Liver (tissue), 9 donors: Measurements from ENCODE around the gene IFT25. TPM values are rescaled to one million over a fixed set of nuclear protein-coding genes. Genes with fewer than 3 reads are reported as not detected.
A peak's percentile ranks its signal among the peaks of the same experiment; 100 is the strongest.

ENCODE experiments used
- DNase-seq: peaks from one replicate; pipeline ENCODE4 v3.0.0-alpha.2; 2017; ENCODE audit warnings: low spot score
- H3K27ac ChIP-seq, 2 donors: one replicate each; pipeline ENCODE4 v1.7.0; 2013; ENCODE audit warnings: inconsistent platforms in 2 of 2, low read length in 2 of 2, control low read depth in 1 of 2, low read depth in 1 of 2, mild to moderate bottlenecking in 1 of 2
- H3K27me3 ChIP-seq, 4 donors: one replicate each; pipeline versions ENCODE4 v1.6.1 to v1.7.0; 2013; ENCODE audit warnings: low read length in 3 of 4, inconsistent platforms in 1 of 4, mild to moderate bottlenecking in 1 of 4, moderate library complexity in 1 of 4; ENCODE audit not compliant: control insufficient read depth in 4 of 4, insufficient read depth in 4 of 4
- H3K36me3 ChIP-seq, 4 donors: one replicate each; pipeline versions ENCODE4 v1.6.1 to v1.7.0; 2013; ENCODE audit warnings: low read length in 3 of 4, mild to moderate bottlenecking in 3 of 4, low read depth in 1 of 4, moderate library complexity in 1 of 4; ENCODE audit not compliant: control insufficient read depth in 4 of 4, insufficient read depth in 3 of 4
- H3K4me1 ChIP-seq, 4 donors: one replicate each; pipeline versions ENCODE4 v1.6.1 to v1.7.0; 2013; ENCODE audit warnings: low read length in 3 of 4, mild to moderate bottlenecking in 3 of 4, moderate library complexity in 1 of 4; ENCODE audit not compliant: control insufficient read depth in 4 of 4, insufficient read depth in 4 of 4
- H3K4me3 ChIP-seq, 3 donors: one replicate each; pipeline versions ENCODE4 v1.6.1 to v1.7.0; 2013; ENCODE audit warnings: low read length in 3 of 3, control low read depth in 1 of 3, low read depth in 1 of 3, mild to moderate bottlenecking in 1 of 3
- H3K9ac ChIP-seq, 2 donors: one replicate each; pipeline ENCODE4 v1.7.0; 2013; ENCODE audit warnings: low read length in 2 of 2, mild to moderate bottlenecking in 2 of 2, moderate library complexity in 2 of 2, control low read depth in 1 of 2, low read depth in 1 of 2
- H3K9me3 ChIP-seq, 4 donors: one replicate each; pipeline versions ENCODE4 v1.6.1 to v1.7.0; 2013; ENCODE audit warnings: low read length in 3 of 4; ENCODE audit not compliant: control insufficient read depth in 4 of 4
- EGR1 ChIP-seq, 2 donors: IDR thresholded peaks; 2 replicates each; pipeline ENCODE4 v1.6.1; 2016 to 2018; ENCODE audit warnings: antibody characterized with exemption in 2 of 2, low read depth in 2 of 2
- FOXA1 ChIP-seq: IDR thresholded peaks from 2 replicates; pipeline ENCODE4 v1.6.1; 2016; ENCODE audit warnings: antibody characterized with exemption
- FOXA2 ChIP-seq: IDR thresholded peaks from 2 replicates; pipeline ENCODE4 v1.6.1; 2016; ENCODE audit warnings: antibody characterized with exemption
- GABPA ChIP-seq, 2 donors: IDR thresholded peaks in 1 of 2; conservative IDR thresholded peaks in 1 of 2; 2 replicates each; pipeline ENCODE4 v1.6.1; 2016; ENCODE audit warnings: antibody characterized with exemption in 2 of 2, mild to moderate bottlenecking in 1 of 2, moderate library complexity in 1 of 2
- HNF4A ChIP-seq, 2 donors: conservative IDR thresholded peaks; 2 replicates each; pipeline ENCODE4 v1.6.1; 2016; ENCODE audit warnings: antibody characterized with exemption in 2 of 2, mild to moderate bottlenecking in 2 of 2
- HNF4G ChIP-seq: IDR thresholded peaks from 2 replicates; pipeline ENCODE4 v1.6.1; 2016; ENCODE audit warnings: antibody characterized with exemption
- JUND ChIP-seq, 2 donors: IDR thresholded peaks; 2 replicates each; pipeline ENCODE4 v1.6.1; 2016; ENCODE audit warnings: antibody characterized with exemption in 2 of 2
- NR2F2 ChIP-seq: IDR thresholded peaks from 2 replicates; pipeline ENCODE4 v1.6.1; 2016; ENCODE audit warnings: antibody characterized with exemption
- RAD21 ChIP-seq, 2 donors: IDR thresholded peaks; 2 replicates each; pipeline ENCODE4 v1.6.1; 2016; ENCODE audit warnings: antibody characterized with exemption in 2 of 2, mild to moderate bottlenecking in 2 of 2
- RXRA ChIP-seq, 2 donors: IDR thresholded peaks; 2 replicates each; pipeline ENCODE4 v1.6.1; 2017 to 2018; ENCODE audit warnings: antibody characterized with exemption in 2 of 2, mild to moderate bottlenecking in 1 of 2
- SP1 ChIP-seq: IDR thresholded peaks from 2 replicates; pipeline ENCODE4 v1.6.1; 2018; ENCODE audit warnings: antibody characterized with exemption, mild to moderate bottlenecking
- TAF1 ChIP-seq: conservative IDR thresholded peaks from 2 replicates; pipeline ENCODE4 v1.6.1; 2016; ENCODE audit warnings: antibody characterized with exemption, mild to moderate bottlenecking
- YY1 ChIP-seq: IDR thresholded peaks from 2 replicates; pipeline ENCODE4 v1.6.1; 2016; ENCODE audit warnings: antibody characterized with exemption, mild to moderate bottlenecking
- WGBS: extraction: QIAGEN DNeasy Blood & Tissue Kit; methylation state at CpG from one replicate; pipeline ENCODE4 v1.1.7; 2013; 5-methylcytosine and 5-hydroxymethylcytosine counted together
- polyA plus RNA-seq, 2 donors: library from polyadenylated mRNA; stranded (reverse) in 1 of 2; unstranded in 1 of 2; fragments of 200-250 nt in 1 of 2; fragments of >200 nt in 1 of 2; fragmentation: Nextera tagmentation in 1 of 2; extraction: Ambion mirVana in 1 of 2; gene quantifications; one replicate each; pipeline versions ENCODE4 v1.2.1 to v1.2.3, GENCODE V29; 2013 to 2015
- total RNA-seq, 2 donors: library from RNA; depleted of rRNA; stranded (reverse); fragments of >200 nt; gene quantifications; one replicate each; pipeline ENCODE4 v1.2.3, GENCODE V29; 2014
- TF ChIP-seq, protein P1 (sequence below): IDR thresholded peaks from 2 replicates; pipeline ENCODE4 v1.6.1; 2016; ENCODE audit warnings: antibody characterized with exemption
- TF ChIP-seq, protein P2 (sequence below): fragments of 150-350 bp; IDR thresholded peaks from 2 replicates; pipeline ENCODE4 v1.5.1; 2017; ENCODE audit warnings: improper control_type of control experiment, low read depth, low read length; ENCODE audit not compliant: missing input control
- TF ChIP-seq, protein P3 (sequence below): IDR thresholded peaks from 2 replicates; pipeline ENCODE4 v1.6.1; 2016; ENCODE audit warnings: antibody characterized with exemption
- TF ChIP-seq, protein P4 (sequence below): IDR thresholded peaks from 2 replicates; pipeline ENCODE4 v1.6.1; 2016; ENCODE audit warnings: antibody characterized with exemption, mild to moderate bottlenecking
- TF ChIP-seq, protein P5 (sequence below): IDR thresholded peaks from 2 replicates; pipeline ENCODE4 v1.6.1; 2016; ENCODE audit warnings: antibody characterized with exemption
- donor health status: healthy.
- donor health status: healthy.
- donor health status: healthy.
- donor health status: healthy.
- donor health status: healthy.

The IFT25 gene
- total and polyA plus RNA-seq, 4 donors = 8.6 to 37.4 (median 15.6) TPM

DNA sequence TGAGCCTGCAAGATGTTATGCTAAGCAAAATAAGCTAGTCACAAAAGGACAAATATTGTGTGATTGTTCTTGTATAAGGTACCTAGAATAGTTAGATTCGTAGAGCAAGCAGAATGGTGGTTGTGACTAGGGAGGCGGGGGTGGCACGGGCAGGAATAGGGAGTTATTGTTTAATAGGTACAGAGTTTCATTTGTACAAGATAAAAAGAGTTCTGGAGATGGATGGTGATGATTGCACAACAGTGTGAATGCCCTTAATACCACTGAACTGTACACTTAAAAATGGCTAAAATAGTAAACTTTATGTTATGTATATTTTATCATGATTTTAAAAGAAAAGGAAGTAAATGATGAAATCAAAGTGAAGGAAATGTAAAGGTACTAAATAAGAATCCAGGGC, 21.3 kb upstream of the IFT25 start:
- DNase-seq = no peak
- Histone ChIP-seq H3K36me3 (peaks cover 9 to 20% (median 15%) of the 10 kb centered on the region in 4 donors), H3K27ac (peak overlapping the region; percentile 6 to 19), H3K27me3 (no peaks in the 10 kb centered on the region), H3K4me3 (no peak overlapping the region), H3K4me1 (peaks cover 7 to 29% (median 23%) of the 10 kb centered on the region in 4 donors), H3K9ac (no peak overlapping the region), H3K9me3 (no peaks in the 10 kb centered on the region)
- whole genome bisulfite sequencing = 34% methylated on average over 3 of the region's 3 CpGs
- TF ChIP-seq HNF4G (no peak), FOXA1 (peak; percentile 52), RXRA (IDR thresholded peaks at IDR 0.05) (peak; percentile 98 to 100), RAD21 (IDR thresholded peaks at IDR 0.05) (no peak), YY1 (peak; percentile 90), SP1 (no peak), EGR1 (IDR thresholded peaks at IDR 0.05; ENCODE audit: low read depth in 2 of 2) (peak; percentile 78 to 87), TAF1 (no peak), GABPA (IDR thresholded peaks at IDR 0.05 in 1 of 2, conservative IDR thresholded peaks at IDR 0.05 in 1 of 2) (peak in 1 of 2 donors; percentile 47), HNF4A (conservative IDR thresholded peaks at IDR 0.05) (peak; percentile 70 to 83), FOXA2 (no peak), NR2F2 (no peak), JUND (IDR thresholded peaks at IDR 0.05) (peak in 1 of 2 donors; percentile 62)
- TF ChIP-seq, protein P1, sequence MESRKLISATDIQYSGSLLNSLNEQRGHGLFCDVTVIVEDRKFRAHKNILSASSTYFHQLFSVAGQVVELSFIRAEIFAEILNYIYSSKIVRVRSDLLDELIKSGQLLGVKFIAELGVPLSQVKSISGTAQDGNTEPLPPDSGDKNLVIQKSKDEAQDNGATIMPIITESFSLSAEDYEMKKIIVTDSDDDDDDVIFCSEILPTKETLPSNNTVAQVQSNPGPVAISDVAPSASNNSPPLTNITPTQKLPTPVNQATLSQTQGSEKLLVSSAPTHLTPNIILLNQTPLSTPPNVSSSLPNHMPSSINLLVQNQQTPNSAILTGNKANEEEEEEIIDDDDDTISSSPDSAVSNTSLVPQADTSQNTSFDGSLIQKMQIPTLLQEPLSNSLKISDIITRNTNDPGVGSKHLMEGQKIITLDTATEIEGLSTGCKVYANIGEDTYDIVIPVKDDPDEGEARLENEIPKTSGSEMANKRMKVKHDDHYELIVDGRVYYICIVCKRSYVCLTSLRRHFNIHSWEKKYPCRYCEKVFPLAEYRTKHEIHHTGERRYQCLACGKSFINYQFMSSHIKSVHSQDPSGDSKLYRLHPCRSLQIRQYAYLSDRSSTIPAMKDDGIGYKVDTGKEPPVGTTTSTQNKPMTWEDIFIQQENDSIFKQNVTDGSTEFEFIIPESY = peak; percentile 63
- TF ChIP-seq, protein P2, sequence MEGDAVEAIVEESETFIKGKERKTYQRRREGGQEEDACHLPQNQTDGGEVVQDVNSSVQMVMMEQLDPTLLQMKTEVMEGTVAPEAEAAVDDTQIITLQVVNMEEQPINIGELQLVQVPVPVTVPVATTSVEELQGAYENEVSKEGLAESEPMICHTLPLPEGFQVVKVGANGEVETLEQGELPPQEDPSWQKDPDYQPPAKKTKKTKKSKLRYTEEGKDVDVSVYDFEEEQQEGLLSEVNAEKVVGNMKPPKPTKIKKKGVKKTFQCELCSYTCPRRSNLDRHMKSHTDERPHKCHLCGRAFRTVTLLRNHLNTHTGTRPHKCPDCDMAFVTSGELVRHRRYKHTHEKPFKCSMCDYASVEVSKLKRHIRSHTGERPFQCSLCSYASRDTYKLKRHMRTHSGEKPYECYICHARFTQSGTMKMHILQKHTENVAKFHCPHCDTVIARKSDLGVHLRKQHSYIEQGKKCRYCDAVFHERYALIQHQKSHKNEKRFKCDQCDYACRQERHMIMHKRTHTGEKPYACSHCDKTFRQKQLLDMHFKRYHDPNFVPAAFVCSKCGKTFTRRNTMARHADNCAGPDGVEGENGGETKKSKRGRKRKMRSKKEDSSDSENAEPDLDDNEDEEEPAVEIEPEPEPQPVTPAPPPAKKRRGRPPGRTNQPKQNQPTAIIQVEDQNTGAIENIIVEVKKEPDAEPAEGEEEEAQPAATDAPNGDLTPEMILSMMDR = no peak
- TF ChIP-seq, protein P3, sequence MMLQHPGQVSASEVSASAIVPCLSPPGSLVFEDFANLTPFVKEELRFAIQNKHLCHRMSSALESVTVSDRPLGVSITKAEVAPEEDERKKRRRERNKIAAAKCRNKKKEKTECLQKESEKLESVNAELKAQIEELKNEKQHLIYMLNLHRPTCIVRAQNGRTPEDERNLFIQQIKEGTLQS = no peak
- TF ChIP-seq, protein P4, sequence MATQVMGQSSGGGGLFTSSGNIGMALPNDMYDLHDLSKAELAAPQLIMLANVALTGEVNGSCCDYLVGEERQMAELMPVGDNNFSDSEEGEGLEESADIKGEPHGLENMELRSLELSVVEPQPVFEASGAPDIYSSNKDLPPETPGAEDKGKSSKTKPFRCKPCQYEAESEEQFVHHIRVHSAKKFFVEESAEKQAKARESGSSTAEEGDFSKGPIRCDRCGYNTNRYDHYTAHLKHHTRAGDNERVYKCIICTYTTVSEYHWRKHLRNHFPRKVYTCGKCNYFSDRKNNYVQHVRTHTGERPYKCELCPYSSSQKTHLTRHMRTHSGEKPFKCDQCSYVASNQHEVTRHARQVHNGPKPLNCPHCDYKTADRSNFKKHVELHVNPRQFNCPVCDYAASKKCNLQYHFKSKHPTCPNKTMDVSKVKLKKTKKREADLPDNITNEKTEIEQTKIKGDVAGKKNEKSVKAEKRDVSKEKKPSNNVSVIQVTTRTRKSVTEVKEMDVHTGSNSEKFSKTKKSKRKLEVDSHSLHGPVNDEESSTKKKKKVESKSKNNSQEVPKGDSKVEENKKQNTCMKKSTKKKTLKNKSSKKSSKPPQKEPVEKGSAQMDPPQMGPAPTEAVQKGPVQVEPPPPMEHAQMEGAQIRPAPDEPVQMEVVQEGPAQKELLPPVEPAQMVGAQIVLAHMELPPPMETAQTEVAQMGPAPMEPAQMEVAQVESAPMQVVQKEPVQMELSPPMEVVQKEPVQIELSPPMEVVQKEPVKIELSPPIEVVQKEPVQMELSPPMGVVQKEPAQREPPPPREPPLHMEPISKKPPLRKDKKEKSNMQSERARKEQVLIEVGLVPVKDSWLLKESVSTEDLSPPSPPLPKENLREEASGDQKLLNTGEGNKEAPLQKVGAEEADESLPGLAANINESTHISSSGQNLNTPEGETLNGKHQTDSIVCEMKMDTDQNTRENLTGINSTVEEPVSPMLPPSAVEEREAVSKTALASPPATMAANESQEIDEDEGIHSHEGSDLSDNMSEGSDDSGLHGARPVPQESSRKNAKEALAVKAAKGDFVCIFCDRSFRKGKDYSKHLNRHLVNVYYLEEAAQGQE = no peak
- TF ChIP-seq, protein P5, sequence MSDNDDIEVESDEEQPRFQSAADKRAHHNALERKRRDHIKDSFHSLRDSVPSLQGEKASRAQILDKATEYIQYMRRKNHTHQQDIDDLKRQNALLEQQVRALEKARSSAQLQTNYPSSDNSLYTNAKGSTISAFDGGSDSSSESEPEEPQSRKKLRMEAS = peak; percentile 45
